Measurements from ENCODE around the gene TTLL9.
"Not testable (repeated sequence)": the region's sequence is repeated elsewhere in the genome, so short reads cannot be mapped to it uniquely, and the experiment has no call there.

Gene TTLL9

GRCh38 chr20:31910071-31910803, 39.8 kb downstream of the TTLL9 start:
- no peak overlapping the region for H3K4me3 ChIP-seq (replicated peaks; ENCODE audit: low read depth, low read length)
- no peak for DNase-seq (ENCODE audit: low read depth)
- TF ChIP-seq, protein P1, sequence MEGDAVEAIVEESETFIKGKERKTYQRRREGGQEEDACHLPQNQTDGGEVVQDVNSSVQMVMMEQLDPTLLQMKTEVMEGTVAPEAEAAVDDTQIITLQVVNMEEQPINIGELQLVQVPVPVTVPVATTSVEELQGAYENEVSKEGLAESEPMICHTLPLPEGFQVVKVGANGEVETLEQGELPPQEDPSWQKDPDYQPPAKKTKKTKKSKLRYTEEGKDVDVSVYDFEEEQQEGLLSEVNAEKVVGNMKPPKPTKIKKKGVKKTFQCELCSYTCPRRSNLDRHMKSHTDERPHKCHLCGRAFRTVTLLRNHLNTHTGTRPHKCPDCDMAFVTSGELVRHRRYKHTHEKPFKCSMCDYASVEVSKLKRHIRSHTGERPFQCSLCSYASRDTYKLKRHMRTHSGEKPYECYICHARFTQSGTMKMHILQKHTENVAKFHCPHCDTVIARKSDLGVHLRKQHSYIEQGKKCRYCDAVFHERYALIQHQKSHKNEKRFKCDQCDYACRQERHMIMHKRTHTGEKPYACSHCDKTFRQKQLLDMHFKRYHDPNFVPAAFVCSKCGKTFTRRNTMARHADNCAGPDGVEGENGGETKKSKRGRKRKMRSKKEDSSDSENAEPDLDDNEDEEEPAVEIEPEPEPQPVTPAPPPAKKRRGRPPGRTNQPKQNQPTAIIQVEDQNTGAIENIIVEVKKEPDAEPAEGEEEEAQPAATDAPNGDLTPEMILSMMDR (IDR thresholded peaks at IDR 0.05; ENCODE audit: low read length, missing control alignments): no peak

DNA sequence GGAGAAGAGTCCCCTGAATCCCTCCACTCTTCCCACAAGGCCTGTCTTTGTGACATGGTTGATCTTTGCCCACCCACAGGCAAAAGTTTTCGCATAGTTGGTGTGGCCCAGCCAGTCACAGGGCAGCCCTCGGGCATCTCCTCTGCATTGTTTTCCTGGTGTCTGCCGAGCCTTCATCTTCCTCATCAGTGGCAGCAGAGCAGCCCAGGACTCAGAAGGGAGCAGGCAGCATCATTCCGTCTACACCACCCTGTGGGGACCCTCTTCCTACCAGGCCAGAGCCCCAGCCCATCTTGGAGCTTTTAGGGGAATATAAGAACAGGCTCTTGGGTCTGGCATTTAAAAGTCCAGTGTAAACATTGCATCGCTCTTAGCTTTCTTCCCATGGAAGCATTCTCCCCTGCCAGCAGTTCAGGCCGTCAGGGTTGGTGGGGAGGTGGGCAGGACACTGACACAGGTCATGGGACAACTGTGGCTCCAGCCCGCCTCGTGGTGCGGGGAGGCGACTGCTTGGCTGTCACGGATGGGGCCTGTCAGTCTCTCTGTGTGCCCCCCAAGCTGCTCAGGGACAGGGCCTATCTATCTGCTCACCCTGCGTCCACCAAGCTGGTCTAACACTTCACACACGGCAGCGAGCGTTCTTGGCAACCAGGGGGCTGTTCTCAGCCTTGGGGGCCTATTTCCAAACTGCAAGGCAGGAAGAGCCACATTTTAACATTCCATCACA, 43.2 kb downstream of the TTLL9 start:
- DNase-seq (ENCODE audit: low read depth): no peak
- H3K4me3 ChIP-seq (replicated peaks; ENCODE audit: low read depth, low read length): no peak overlapping the region
- TF ChIP-seq, protein P1 (IDR thresholded peaks at IDR 0.05; ENCODE audit: low read length, missing control alignments): no peak

DNA sequence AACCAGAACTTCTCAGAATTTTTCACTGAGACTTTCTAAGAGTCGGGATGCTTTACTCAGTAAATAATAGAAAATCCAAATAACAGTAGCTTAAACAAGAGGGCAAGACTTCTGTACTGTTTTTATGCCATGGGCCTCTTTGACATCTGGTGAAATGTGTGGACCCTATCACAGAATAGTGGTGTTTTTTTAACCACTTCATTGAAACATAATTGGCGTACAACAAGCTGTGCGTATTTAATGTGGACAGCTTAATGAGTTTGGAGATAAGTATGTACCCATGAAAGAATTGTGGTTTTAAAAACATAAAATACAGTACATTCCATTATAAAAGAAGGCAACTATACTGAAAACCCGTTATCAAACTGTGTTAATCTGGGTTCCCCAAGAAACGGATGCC, 43.7 kb downstream of the TTLL9 start:
- no peak for DNase-seq (ENCODE audit: low read depth)
- H3K4me3 ChIP-seq (replicated peaks; ENCODE audit: low read depth, low read length): no peak overlapping the region
- TF ChIP-seq, protein P1 (IDR thresholded peaks at IDR 0.05; ENCODE audit: low read length, missing control alignments): no peak

DNA sequence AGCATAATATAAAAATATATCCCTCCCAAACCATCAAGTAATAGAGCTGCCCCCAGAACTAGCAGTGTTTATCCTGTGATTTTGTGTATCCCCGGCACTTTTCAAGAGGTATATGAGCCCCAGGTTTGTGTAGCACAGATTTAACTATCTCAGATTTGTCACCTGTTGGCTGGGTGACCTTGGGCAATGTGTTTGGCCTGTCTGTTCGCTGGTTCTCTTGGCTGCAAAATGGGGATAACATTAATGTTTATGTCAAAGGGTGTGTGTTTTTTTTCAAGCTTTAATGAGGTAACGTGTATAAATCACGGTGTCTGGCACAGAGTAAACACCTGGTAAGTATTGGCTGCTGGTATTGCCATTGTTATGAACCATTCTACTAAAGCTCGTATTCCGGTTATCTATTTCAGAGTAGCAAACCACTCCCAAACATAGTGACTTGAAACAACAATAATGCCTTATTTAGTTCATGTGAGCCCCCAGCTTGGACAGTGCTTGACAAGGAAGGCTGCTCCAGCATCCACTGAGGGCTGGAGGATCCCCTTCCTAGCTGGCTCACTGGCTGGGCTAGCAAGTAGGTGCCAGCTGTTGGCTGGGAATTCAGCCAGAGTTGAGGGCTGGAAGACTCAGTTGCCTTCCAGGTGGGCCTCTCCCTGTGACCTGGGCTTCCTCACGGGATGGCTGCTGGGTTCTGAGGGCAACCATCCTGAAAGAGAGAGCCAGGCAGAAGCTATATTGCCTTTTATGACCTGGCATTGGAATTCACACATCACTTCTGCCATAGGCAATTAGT, 45.3 kb downstream of the TTLL9 start:
- no peak for DNase-seq (ENCODE audit: low read depth)
- TF ChIP-seq, protein P1 (IDR thresholded peaks at IDR 0.05; ENCODE audit: low read length, missing control alignments): no peak
- no peak overlapping the region for H3K4me3 ChIP-seq (replicated peaks; ENCODE audit: low read depth, low read length)

- no peak for DNase-seq (ENCODE audit: low read depth)
- no peak overlapping the region for H3K4me3 ChIP-seq (replicated peaks; ENCODE audit: low read depth, low read length)
- TF ChIP-seq, protein P1 (IDR thresholded peaks at IDR 0.05; ENCODE audit: low read length, missing control alignments): no peak
These were observed 46.3 kb downstream of the TTLL9 start for GRCh38 chr20:31916708-31917107.

GRCh38 chr20:31917962-31918412, 47.6 kb downstream of the TTLL9 start:
- DNase-seq (ENCODE audit: low read depth); H3K4me3 ChIP-seq (replicated peaks; ENCODE audit: low read depth, low read length): not testable (repeated sequence)
